ENCODE results near the gene GRM7. TPM values are rescaled to one million over a fixed set of nuclear protein-coding genes. Genes with fewer than 3 reads are reported as not detected.

The GRM7 gene
- total RNA-seq, 2 experiments from 2014 or later = not detected

DNA sequence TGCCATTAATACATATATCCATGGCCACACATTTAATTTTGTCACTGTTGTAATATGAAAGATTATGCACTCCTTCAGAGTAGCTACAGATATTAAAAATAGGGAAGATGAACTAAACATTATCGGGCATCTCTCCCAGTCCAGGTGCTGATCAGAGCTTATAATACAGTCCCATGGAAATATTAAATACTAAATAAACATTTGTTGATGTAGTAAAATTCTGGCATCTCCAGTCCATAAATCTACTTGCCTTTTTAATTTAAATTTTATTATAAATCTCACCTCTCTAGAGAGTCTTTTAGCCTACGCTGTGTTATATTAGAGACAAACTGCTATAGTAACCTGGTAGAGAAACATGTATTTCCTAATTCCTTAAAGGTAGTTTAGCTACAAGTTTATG lies 297.6 kb downstream of the GRM7 start:
- H3K4me3 Mint-ChIP-seq = no peak overlapping the region
- CTCF ChIA-PET = no interaction called here
- POLR2A ChIA-PET = no interaction called here

DNA sequence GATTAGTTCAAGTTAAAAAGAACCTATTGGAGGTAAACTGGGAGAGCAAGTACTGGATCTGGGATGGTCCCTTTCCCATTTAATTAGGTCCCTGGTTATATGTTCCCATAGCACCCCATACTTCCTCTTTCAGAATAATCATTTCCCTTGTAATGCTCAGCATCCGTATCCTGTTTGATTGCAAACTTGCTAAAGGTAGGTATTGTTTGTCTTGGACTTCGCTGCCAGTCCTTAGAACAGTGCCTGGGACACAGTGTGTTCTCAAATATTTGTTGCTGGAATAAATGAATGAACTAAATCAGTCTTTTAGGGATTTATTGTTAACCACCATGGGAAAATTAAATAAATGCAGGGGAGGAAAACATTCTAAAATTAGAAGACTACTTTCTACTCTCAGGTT lies 299.8 kb downstream of the GRM7 start:
- no peak overlapping the region for H3K4me3 Mint-ChIP-seq
- H3K27me3 ChIP-seq (ENCODE audit: control insufficient read depth in 1 of 2, insufficient read depth in 2 of 2, low read length in 2 of 2) = no peaks in the 10 kb centered on the region
- POLR2A ChIA-PET = no interaction called here
- CTCF ChIA-PET = no interaction called here
- peaks cover 3% of the 10 kb centered on the region for H3K9me3 Mint-ChIP-seq
- no peaks in the 10 kb centered on the region for H3K4me1 Mint-ChIP-seq (ENCODE audit: low read depth)
- DNase-seq = no peak
- no peak overlapping the region for H3K27ac Mint-ChIP-seq
- no peak for ATAC-seq (ENCODE audit: poor library complexity)
- intact Hi-C loops (cut with DNase I, micrococcal nuclease) = no loop called here
- no peak overlapping the region for H3K4me3 ChIP-seq (ENCODE audit: low read length)
- H3K27ac ChIP-seq (ENCODE audit: low read depth in 1 of 2, low read length in 2 of 2) = no peak overlapping the region
- TF ChIP-seq, protein P1, sequence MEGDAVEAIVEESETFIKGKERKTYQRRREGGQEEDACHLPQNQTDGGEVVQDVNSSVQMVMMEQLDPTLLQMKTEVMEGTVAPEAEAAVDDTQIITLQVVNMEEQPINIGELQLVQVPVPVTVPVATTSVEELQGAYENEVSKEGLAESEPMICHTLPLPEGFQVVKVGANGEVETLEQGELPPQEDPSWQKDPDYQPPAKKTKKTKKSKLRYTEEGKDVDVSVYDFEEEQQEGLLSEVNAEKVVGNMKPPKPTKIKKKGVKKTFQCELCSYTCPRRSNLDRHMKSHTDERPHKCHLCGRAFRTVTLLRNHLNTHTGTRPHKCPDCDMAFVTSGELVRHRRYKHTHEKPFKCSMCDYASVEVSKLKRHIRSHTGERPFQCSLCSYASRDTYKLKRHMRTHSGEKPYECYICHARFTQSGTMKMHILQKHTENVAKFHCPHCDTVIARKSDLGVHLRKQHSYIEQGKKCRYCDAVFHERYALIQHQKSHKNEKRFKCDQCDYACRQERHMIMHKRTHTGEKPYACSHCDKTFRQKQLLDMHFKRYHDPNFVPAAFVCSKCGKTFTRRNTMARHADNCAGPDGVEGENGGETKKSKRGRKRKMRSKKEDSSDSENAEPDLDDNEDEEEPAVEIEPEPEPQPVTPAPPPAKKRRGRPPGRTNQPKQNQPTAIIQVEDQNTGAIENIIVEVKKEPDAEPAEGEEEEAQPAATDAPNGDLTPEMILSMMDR (IDR thresholded peaks at IDR 0.05) = no peak
- no peaks in the 10 kb centered on the region for H3K36me3 Mint-ChIP-seq (ENCODE audit: low read depth)
- no peaks in the 10 kb centered on the region for H3K36me3 ChIP-seq (ENCODE audit: insufficient read depth, low read length)
- no peaks in the 10 kb centered on the region for H3K4me1 ChIP-seq (ENCODE audit: insufficient read depth, low read length)
- no peaks in the 10 kb centered on the region for H3K27me3 Mint-ChIP-seq
- no peaks in the 10 kb centered on the region for H3K9me3 ChIP-seq (ENCODE audit: control insufficient read depth in 1 of 2, insufficient read depth in 1 of 2, low read length in 2 of 2)

More for the DNA sequence above, 297.6 kb downstream of the GRM7 start:
- TF ChIP-seq, protein P1 (IDR thresholded peaks at IDR 0.05) = no peak
- Histone ChIP-seq H3K27me3 (ENCODE audit: control insufficient read depth in 1 of 2, insufficient read depth in 2 of 2, low read length in 2 of 2) (no peaks in the 10 kb centered on the region), H3K27ac (ENCODE audit: low read depth in 1 of 2, low read length in 2 of 2) (no peak overlapping the region), H3K9me3 (ENCODE audit: control insufficient read depth in 1 of 2, insufficient read depth in 1 of 2, low read length in 2 of 2) (no peaks in the 10 kb centered on the region), H3K36me3 (ENCODE audit: insufficient read depth, low read length) (no peaks in the 10 kb centered on the region), H3K4me1 (ENCODE audit: insufficient read depth, low read length) (no peaks in the 10 kb centered on the region), H3K4me3 (ENCODE audit: low read length) (no peak overlapping the region)
- ATAC-seq (ENCODE audit: poor library complexity) (no peak), DNase-seq (no peak)
- Mint-ChIP-seq H3K36me3 (ENCODE audit: low read depth) (no peaks in the 10 kb centered on the region), H3K27ac (no peak overlapping the region), H3K9me3 (peaks cover 2% of the 10 kb centered on the region), H3K4me1 (ENCODE audit: low read depth) (no peaks in the 10 kb centered on the region), H3K27me3 (no peaks in the 10 kb centered on the region)
- intact Hi-C loops (cut with DNase I, micrococcal nuclease) = no loop called here

DNA sequence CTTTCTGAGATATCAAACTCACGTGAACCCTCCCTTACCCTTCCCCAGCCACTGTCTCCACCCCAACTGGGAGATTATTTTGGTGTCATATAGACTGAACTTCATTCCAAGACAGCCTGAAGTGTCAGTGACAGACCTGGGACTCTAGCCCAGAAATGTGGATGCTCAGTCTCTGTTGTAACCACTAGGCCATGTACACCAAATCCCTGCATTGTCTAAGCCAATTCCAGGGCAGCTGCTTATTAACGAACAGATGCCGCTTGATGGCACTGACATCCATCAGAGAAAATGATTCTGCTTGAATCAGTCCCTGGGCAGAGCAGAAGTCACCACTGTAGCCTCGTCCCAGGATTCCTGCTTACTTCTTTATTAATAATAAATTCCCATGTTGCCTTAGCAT lies 305.5 kb downstream of the GRM7 start:
- Mint-ChIP-seq H3K27me3 (no peaks in the 10 kb centered on the region), H3K36me3 (ENCODE audit: low read depth) (no peaks in the 10 kb centered on the region), H3K4me3 (no peak overlapping the region), H3K27ac (no peak overlapping the region), H3K4me1 (ENCODE audit: low read depth) (no peaks in the 10 kb centered on the region), H3K9me3 (peaks cover 4% of the 10 kb centered on the region)
- ChIA-PET CTCF (no interaction called here), POLR2A (no interaction called here)
- TF ChIP-seq, protein P1 (IDR thresholded peaks at IDR 0.05) = no peak
- Histone ChIP-seq H3K36me3 (ENCODE audit: insufficient read depth, low read length) (no peaks in the 10 kb centered on the region), H3K4me3 (ENCODE audit: low read length) (no peak overlapping the region), H3K27me3 (ENCODE audit: control insufficient read depth in 1 of 2, insufficient read depth in 2 of 2, low read length in 2 of 2) (no peaks in the 10 kb centered on the region), H3K27ac (ENCODE audit: low read depth in 1 of 2, low read length in 2 of 2) (no peak overlapping the region), H3K4me1 (ENCODE audit: insufficient read depth, low read length) (no peaks in the 10 kb centered on the region), H3K9me3 (ENCODE audit: control insufficient read depth in 1 of 2, insufficient read depth in 1 of 2, low read length in 2 of 2) (peaks cover 0 to 4% of the 10 kb centered on the region in 2 experiments)
- DNase-seq = no peak
- no peak for ATAC-seq (ENCODE audit: poor library complexity)
- intact Hi-C loops (cut with DNase I, micrococcal nuclease) = no loop called here
